H9 (cell line): ENCODE results near the gene FBH1. TPM values are rescaled to one million over a fixed set of nuclear protein-coding genes. Genes with fewer than 3 reads are reported as not detected.

Experiments
- DNase-seq: peaks from one replicate; pipeline ENCODE4 v3.0.0-alpha.2; 2017
- H2AFZ ChIP-seq: one replicate; pipeline ENCODE4 v1.6.1; 2013; ENCODE audit warnings: mild to moderate bottlenecking, low read length, control low read depth, moderate library complexity
- H2AK5ac ChIP-seq: 2 replicates; pipeline ENCODE4 v1.6.1; 2013; ENCODE audit warnings: low read length, control low read depth, mixed read lengths; ENCODE audit not compliant: insufficient read length
- H2BK120ac ChIP-seq: one replicate; pipeline ENCODE4 v1.6.1; 2013; ENCODE audit warnings: low read depth, mild to moderate bottlenecking, low read length, control low read depth, inconsistent platforms; ENCODE audit not compliant: poor library complexity, severe bottlenecking
- H2BK12ac ChIP-seq: 2 replicates; pipeline ENCODE4 v1.6.1; 2013; ENCODE audit warnings: low read length, control low read depth, mixed read lengths, low read depth; ENCODE audit not compliant: insufficient read length
- H2BK15ac ChIP-seq: 2 replicates; pipeline ENCODE4 v1.6.1; 2013; ENCODE audit warnings: low read depth, low read length, control low read depth
- H2BK20ac ChIP-seq: one replicate; pipeline ENCODE4 v1.6.1; 2013; ENCODE audit warnings: low read depth, mild to moderate bottlenecking, low read length, control low read depth, inconsistent platforms; ENCODE audit not compliant: poor library complexity, severe bottlenecking
- H2BK5ac ChIP-seq: 2 replicates; pipeline ENCODE4 v1.6.1; 2013; ENCODE audit warnings: low read length, control low read depth, mixed read lengths; ENCODE audit not compliant: insufficient read length
- H3K14ac ChIP-seq: 2 replicates; pipeline ENCODE4 v1.6.1; 2013; ENCODE audit warnings: low read length, control low read depth; ENCODE audit not compliant: insufficient read depth
- H3K18ac ChIP-seq: 2 replicates; pipeline ENCODE4 v1.6.1; 2013; ENCODE audit warnings: low read depth, mild to moderate bottlenecking, mixed read lengths, low read length, control low read depth; ENCODE audit not compliant: insufficient read length
- H3K23ac ChIP-seq: 2 replicates; pipeline ENCODE4 v1.6.1; 2013; ENCODE audit warnings: low read length, control low read depth, mixed read lengths, low read depth; ENCODE audit not compliant: insufficient read length
- H3K23me2 ChIP-seq: 2 replicates; pipeline ENCODE4 v1.6.1; 2013; ENCODE audit warnings: low read depth, mild to moderate bottlenecking, mixed read lengths, low read length, control low read depth; ENCODE audit not compliant: insufficient read length, poor library complexity, severe bottlenecking
- H3K27ac ChIP-seq: 2 replicates; pipeline ENCODE4 v1.5.1; 2013; ENCODE audit warnings: low read length, control low read depth, mixed read lengths, low read depth; ENCODE audit not compliant: insufficient read length
- H3K27me3 ChIP-seq: 2 replicates; pipeline ENCODE4 v1.6.1; 2013; ENCODE audit warnings: low read length, control low read depth, inconsistent platforms; ENCODE audit not compliant: insufficient read depth
- H3K4ac ChIP-seq: 2 replicates; pipeline ENCODE4 v1.6.1; 2013; ENCODE audit warnings: low read depth, mild to moderate bottlenecking, control low read depth, inconsistent platforms, low read length, moderate library complexity
- H3K4me1 ChIP-seq: 2 replicates; pipeline ENCODE4 v1.6.1; 2013; ENCODE audit warnings: low read length, control low read depth, inconsistent platforms; ENCODE audit not compliant: insufficient read depth
- H3K4me2 ChIP-seq: 2 replicates; pipeline ENCODE4 v1.6.1; 2013; ENCODE audit warnings: low read length, control low read depth, mixed read lengths; ENCODE audit not compliant: insufficient read length, insufficient read depth
- H3K56ac ChIP-seq: 2 replicates; pipeline ENCODE4 v1.6.1; 2013; ENCODE audit warnings: low read depth, mild to moderate bottlenecking, mixed read lengths, low read length, control low read depth; ENCODE audit not compliant: insufficient read length
- H3K79me1 ChIP-seq: 2 replicates; pipeline ENCODE4 v1.6.1; 2013; ENCODE audit warnings: low read depth, mild to moderate bottlenecking, moderate library complexity, low read length, control low read depth, inconsistent platforms; ENCODE audit not compliant: insufficient read depth, poor library complexity, severe bottlenecking
- H3K79me2 ChIP-seq: 2 replicates; pipeline ENCODE4 v1.6.1; 2013; ENCODE audit warnings: low read length, control low read depth, inconsistent platforms; ENCODE audit not compliant: insufficient read depth
- H3K9ac ChIP-seq: 2 replicates; pipeline ENCODE4 v1.6.1; 2013; ENCODE audit warnings: low read length, control low read depth, mixed read lengths; ENCODE audit not compliant: insufficient read length; ENCODE audit errors: extremely low read depth
- H3K9me3 ChIP-seq: one replicate; pipeline ENCODE4 v1.6.1; 2013; ENCODE audit warnings: low read depth, low read length, inconsistent platforms; ENCODE audit not compliant: control insufficient read depth
- H3T11ph ChIP-seq: one replicate; pipeline ENCODE4 v1.6.1; 2013; ENCODE audit warnings: mild to moderate bottlenecking, low read length, control low read depth, inconsistent platforms
- H4K20me1 ChIP-seq: one replicate; pipeline ENCODE4 v1.6.1; 2013; ENCODE audit not compliant: control insufficient read depth, insufficient read length, insufficient read depth
- H4K5ac ChIP-seq: 2 replicates; pipeline ENCODE4 v1.6.1; 2013; ENCODE audit warnings: low read depth, mild to moderate bottlenecking, mixed read lengths, low read length, control low read depth; ENCODE audit not compliant: insufficient read length
- H4K8ac ChIP-seq: replicated peaks from 2 replicates; pipeline ENCODE4 v1.6.1; 2013; ENCODE audit warnings: low read length, control low read depth, mixed read lengths, low read depth; ENCODE audit not compliant: insufficient read length
- H4K91ac ChIP-seq: 2 replicates; pipeline ENCODE4 v1.6.1; 2013; ENCODE audit warnings: low read depth, mild to moderate bottlenecking, moderate library complexity, mixed read lengths, low read length, control low read depth; ENCODE audit not compliant: insufficient read length
- H3K27ac Mint-ChIP-seq, 3 experiments: 2 replicates in 2 of 3; 3 replicates in 1 of 3; pipeline ENCODE4 v1.8.0; 2020 to 2021; ENCODE audit warnings: mixed read lengths in 3 of 3, mild to moderate bottlenecking in 1 of 3, moderate library complexity in 1 of 3
- H3K27me3 Mint-ChIP-seq: 2 replicates; pipeline ENCODE4 v1.8.0; 2021; ENCODE audit warnings: low read depth, mild to moderate bottlenecking, moderate library complexity, mixed read lengths
- H3K36me3 Mint-ChIP-seq, 3 experiments: 2 replicates in 2 of 3; 3 replicates in 1 of 3; pipeline ENCODE4 v1.8.0; 2020 to 2021; ENCODE audit warnings: low read depth in 3 of 3, mixed read lengths in 3 of 3; ENCODE audit not compliant: insufficient read depth in 1 of 3
- H3K4me1 Mint-ChIP-seq, 2 experiments: 2 replicates each; pipeline ENCODE4 v1.8.0; 2020; ENCODE audit warnings: mixed read lengths in 2 of 2
- H3K4me3 Mint-ChIP-seq, 2 experiments: 2 replicates in 1 of 2; 3 replicates in 1 of 2; pipeline ENCODE4 v1.8.0; 2020 to 2021; ENCODE audit warnings: mild to moderate bottlenecking in 2 of 2, mixed read lengths in 2 of 2, moderate library complexity in 1 of 2
- H3K9me3 Mint-ChIP-seq, 2 experiments: 2 replicates in 1 of 2; 3 replicates in 1 of 2; pipeline ENCODE4 v1.8.0; 2020; ENCODE audit warnings: mild to moderate bottlenecking in 2 of 2, mixed read lengths in 2 of 2, moderate library complexity in 1 of 2
- WGBS: extraction: QIAGEN DNeasy Blood & Tissue Kit; methylation state at CpG from one replicate; pipeline ENCODE4 v1.1.7; 2013; ENCODE audit warnings: missing lambda C conversion rate, low lambda C conversion rate, mixed read lengths; ENCODE audit not compliant: insufficient read length; ENCODE audit errors: extremely low coverage; 5-methylcytosine and 5-hydroxymethylcytosine counted together
- total RNA-seq: library from RNA; stranded (reverse); gene quantifications from 2 replicates; pipeline ENCODE4 v1.2.1, GENCODE V29; 2021
- TF ChIP-seq, protein P1 (sequence below): fragments of 200-600 bp; sonication (generic); conservative IDR thresholded peaks from 3 replicates; pipeline ENCODE4 v1.8.0; 2021; ENCODE audit warnings: antibody characterized with exemption, mild to moderate bottlenecking

Gene FBH1
- total RNA-seq, 1 experiment from 2014 or later: 52.2 TPM

DNA sequence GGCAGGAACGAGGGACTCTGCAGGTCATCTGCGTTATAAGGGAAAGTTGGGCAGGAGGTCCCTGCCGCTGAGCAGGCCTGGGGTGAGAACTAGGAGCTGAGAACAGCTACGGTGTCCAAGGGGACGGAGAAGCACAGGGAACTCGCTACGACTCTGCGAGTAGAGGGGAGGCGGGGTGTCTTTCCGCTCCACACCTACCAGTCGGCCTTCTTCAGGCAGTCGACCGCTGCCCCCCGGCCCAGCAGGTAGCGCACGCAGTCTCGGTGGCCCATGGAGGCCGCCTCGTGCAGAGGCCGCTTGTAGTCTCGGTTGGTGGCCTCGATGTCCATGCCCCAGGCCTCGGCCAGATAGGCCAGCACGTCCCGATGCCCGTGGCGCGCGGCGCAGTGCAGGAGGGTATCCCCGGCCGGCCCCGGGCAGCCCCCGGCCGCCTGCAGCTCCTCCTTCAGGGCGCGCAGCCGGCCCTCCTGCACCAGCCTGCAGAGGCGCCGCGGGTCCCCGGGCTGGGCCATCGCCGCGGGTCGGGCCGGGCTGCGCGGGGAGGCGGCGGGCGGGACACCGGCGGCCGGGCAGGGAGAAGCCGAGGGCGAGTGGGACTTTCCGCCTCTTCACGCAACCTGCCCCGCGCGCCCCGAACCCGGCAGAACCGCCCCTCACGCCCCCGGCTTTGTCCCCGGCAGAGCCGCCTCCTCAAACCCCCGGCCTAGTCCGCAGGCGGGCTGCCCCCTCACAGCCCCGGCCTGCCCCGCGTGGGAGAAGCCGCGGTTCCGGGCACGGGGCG lies 1.0 kb upstream of the FBH1 start:
- peak overlapping the region; percentile 27 to 87 (median 79); a peak in 5 of 7 replicates for H3K27ac Mint-ChIP-seq
- no peaks in the 10 kb centered on the region for H3K9me3 Mint-ChIP-seq
- no peak overlapping the region for H2BK20ac ChIP-seq
- no peak overlapping the region for H2AFZ ChIP-seq
- peaks cover 24 to 30% of the 10 kb centered on the region in 2 experiments for H3K4me1 Mint-ChIP-seq
- no peak overlapping the region for H3K4ac ChIP-seq
- peak overlapping the region; percentile 84 for H3K4me2 ChIP-seq
- H3K23me2 ChIP-seq: peaks cover 9% of the 10 kb centered on the region
- H2AK5ac ChIP-seq: no peak overlapping the region
- H3K36me3 Mint-ChIP-seq: peaks cover 22 to 50% (median 46%) of the 10 kb centered on the region in 3 experiments
- H3K56ac ChIP-seq: no peak overlapping the region
- H2BK5ac ChIP-seq: no peak overlapping the region
- no peaks in the 10 kb centered on the region for H3K79me1 ChIP-seq
- no peak overlapping the region for H3K23ac ChIP-seq
- H3K14ac ChIP-seq: peak overlapping the region; percentile 75
- no peak overlapping the region for H3K18ac ChIP-seq
- H4K20me1 ChIP-seq: no peaks in the 10 kb centered on the region
- TF ChIP-seq, protein P1, sequence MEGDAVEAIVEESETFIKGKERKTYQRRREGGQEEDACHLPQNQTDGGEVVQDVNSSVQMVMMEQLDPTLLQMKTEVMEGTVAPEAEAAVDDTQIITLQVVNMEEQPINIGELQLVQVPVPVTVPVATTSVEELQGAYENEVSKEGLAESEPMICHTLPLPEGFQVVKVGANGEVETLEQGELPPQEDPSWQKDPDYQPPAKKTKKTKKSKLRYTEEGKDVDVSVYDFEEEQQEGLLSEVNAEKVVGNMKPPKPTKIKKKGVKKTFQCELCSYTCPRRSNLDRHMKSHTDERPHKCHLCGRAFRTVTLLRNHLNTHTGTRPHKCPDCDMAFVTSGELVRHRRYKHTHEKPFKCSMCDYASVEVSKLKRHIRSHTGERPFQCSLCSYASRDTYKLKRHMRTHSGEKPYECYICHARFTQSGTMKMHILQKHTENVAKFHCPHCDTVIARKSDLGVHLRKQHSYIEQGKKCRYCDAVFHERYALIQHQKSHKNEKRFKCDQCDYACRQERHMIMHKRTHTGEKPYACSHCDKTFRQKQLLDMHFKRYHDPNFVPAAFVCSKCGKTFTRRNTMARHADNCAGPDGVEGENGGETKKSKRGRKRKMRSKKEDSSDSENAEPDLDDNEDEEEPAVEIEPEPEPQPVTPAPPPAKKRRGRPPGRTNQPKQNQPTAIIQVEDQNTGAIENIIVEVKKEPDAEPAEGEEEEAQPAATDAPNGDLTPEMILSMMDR: no peak; the same call in 2 of the 3 replicates
- peak overlapping the region; percentile 55 for H3K9ac ChIP-seq
- H3K79me2 ChIP-seq: peaks cover 8% of the 10 kb centered on the region; the same call in 1 of the 2 replicates
- no peak overlapping the region for H2BK120ac ChIP-seq
- H2BK12ac ChIP-seq: no peak overlapping the region
- H3K27me3 ChIP-seq: no peaks in the 10 kb centered on the region
- peak overlapping the region; percentile 87 to 97 for H3K4me3 Mint-ChIP-seq
- H3K27ac ChIP-seq: no peak overlapping the region
- H4K5ac ChIP-seq: no peak overlapping the region
- H3K4me1 ChIP-seq: peaks cover 5% of the 10 kb centered on the region; the same call in 1 of the 2 replicates
- no peak overlapping the region for H3T11ph ChIP-seq
- no peak overlapping the region for H4K8ac ChIP-seq
- no peak overlapping the region for H4K91ac ChIP-seq
- H2BK15ac ChIP-seq: no peak overlapping the region
- H3K27me3 Mint-ChIP-seq: no peaks in the 10 kb centered on the region
- no CpG with 5 or more reads among the region's 80 CpGs for WGBS
- DNase-seq: peak; percentile 70
- no peaks in the 10 kb centered on the region for H3K9me3 ChIP-seq
